Trophoblast cell (in vitro differentiated cells and primary cell): ENCODE data around the gene PHF14.
A peak's percentile ranks its signal among the peaks of the same experiment; 100 is the strongest.

Experiments
- DNase-seq, 2 donors: peaks; one replicate each; pipeline ENCODE4 v3.0.0-alpha.2; 2016
- H2AFZ ChIP-seq: 2 replicates; pipeline ENCODE4 v1.6.1; 2013; ENCODE audit warnings: low read length, moderate library complexity, mild to moderate bottlenecking; ENCODE audit not compliant: insufficient read depth, poor library complexity
- H2AK5ac ChIP-seq: 2 replicates; pipeline ENCODE4 v1.6.1; 2013; ENCODE audit warnings: mild to moderate bottlenecking, low read length
- H2BK120ac ChIP-seq: 2 replicates; pipeline ENCODE4 v1.6.1; 2013; ENCODE audit warnings: low read length, mild to moderate bottlenecking, moderate library complexity; ENCODE audit not compliant: insufficient read depth, poor library complexity
- H2BK12ac ChIP-seq: 2 replicates; pipeline ENCODE4 v1.6.1; 2013; ENCODE audit warnings: mild to moderate bottlenecking, low read length, moderate library complexity
- H2BK5ac ChIP-seq: 2 replicates; pipeline ENCODE4 v1.6.1; 2013; ENCODE audit warnings: low read length, low read depth, moderate library complexity, mild to moderate bottlenecking; ENCODE audit not compliant: poor library complexity
- H3K14ac ChIP-seq: 2 replicates; pipeline ENCODE4 v1.6.1; 2013; ENCODE audit warnings: mild to moderate bottlenecking, low read length
- H3K18ac ChIP-seq: 2 replicates; pipeline ENCODE4 v1.6.1; 2013; ENCODE audit warnings: mild to moderate bottlenecking, low read length
- H3K23ac ChIP-seq: 2 replicates; pipeline ENCODE4 v1.6.1; 2013; ENCODE audit warnings: low read length
- H3K27ac ChIP-seq: 2 replicates; pipeline ENCODE4 v1.5.1; 2013; ENCODE audit warnings: low read depth, mild to moderate bottlenecking, inconsistent platforms, low read length, moderate library complexity
- H3K27me3 ChIP-seq: 2 replicates; pipeline ENCODE4 v1.6.1; 2013; ENCODE audit warnings: inconsistent platforms, mild to moderate bottlenecking, low read length, moderate library complexity; ENCODE audit not compliant: insufficient read depth
- H3K36me3 ChIP-seq, 2 experiments: 1 replicate in 1 of 2; 2 replicates in 1 of 2; pipeline ENCODE4 v1.6.1; 2013; ENCODE audit warnings: low read length in 2 of 2, mild to moderate bottlenecking in 2 of 2, moderate library complexity in 1 of 2; ENCODE audit not compliant: insufficient read depth in 2 of 2, control insufficient read depth in 1 of 2
- H3K4ac ChIP-seq: 2 replicates; pipeline ENCODE4 v1.6.1; 2013; ENCODE audit warnings: low read depth, mild to moderate bottlenecking, low read length, moderate library complexity
- H3K4me1 ChIP-seq, 2 experiments: 1 replicate in 1 of 2; 2 replicates in 1 of 2; pipeline ENCODE4 v1.6.1; 2013; ENCODE audit warnings: low read length in 2 of 2, mild to moderate bottlenecking in 2 of 2, moderate library complexity in 1 of 2; ENCODE audit not compliant: insufficient read depth in 2 of 2, control insufficient read depth in 1 of 2
- H3K4me2 ChIP-seq: 2 replicates; pipeline ENCODE4 v1.6.1; 2013; ENCODE audit warnings: inconsistent platforms, mild to moderate bottlenecking, low read length, moderate library complexity
- H3K4me3 ChIP-seq: 2 replicates; pipeline ENCODE4 v1.5.1; 2013; ENCODE audit warnings: mild to moderate bottlenecking, low read depth, low read length, inconsistent platforms
- H3K79me1 ChIP-seq: one replicate; pipeline ENCODE4 v1.6.1; 2013; ENCODE audit warnings: low read length
- H3K79me2 ChIP-seq: 2 replicates; pipeline ENCODE4 v1.6.1; 2013; ENCODE audit warnings: low read length, mild to moderate bottlenecking; ENCODE audit not compliant: control insufficient read depth, insufficient read depth, poor library complexity
- H3K9ac ChIP-seq: 2 replicates; pipeline ENCODE4 v1.6.1; 2013; ENCODE audit warnings: mild to moderate bottlenecking, low read length
- H3K9me3 ChIP-seq: 2 replicates; pipeline ENCODE4 v1.6.1; 2013; ENCODE audit warnings: low read depth, mild to moderate bottlenecking, control low read depth, inconsistent platforms, low read length; ENCODE audit not compliant: insufficient read depth
- H4K12ac ChIP-seq: 2 replicates; pipeline ENCODE4 v1.6.1; 2013; ENCODE audit warnings: low read depth, mild to moderate bottlenecking, low read length, moderate library complexity
- H4K8ac ChIP-seq: 2 replicates; pipeline ENCODE4 v1.6.1; 2013; ENCODE audit warnings: low read depth, mild to moderate bottlenecking, low read length, moderate library complexity
- H4K91ac ChIP-seq: one replicate; pipeline ENCODE4 v1.6.1; 2013; ENCODE audit warnings: low read depth, mild to moderate bottlenecking, low read length, moderate library complexity
- WGBS: extraction: QIAGEN DNeasy Blood & Tissue Kit; methylation state at CpG from one replicate; pipeline ENCODE4 v1.1.7; 2013; ENCODE audit warnings: missing lambda C conversion rate; ENCODE audit not compliant: insufficient read length, insufficient coverage; ENCODE audit errors: extremely low coverage; 5-methylcytosine and 5-hydroxymethylcytosine counted together

The PHF14 gene

DNA sequence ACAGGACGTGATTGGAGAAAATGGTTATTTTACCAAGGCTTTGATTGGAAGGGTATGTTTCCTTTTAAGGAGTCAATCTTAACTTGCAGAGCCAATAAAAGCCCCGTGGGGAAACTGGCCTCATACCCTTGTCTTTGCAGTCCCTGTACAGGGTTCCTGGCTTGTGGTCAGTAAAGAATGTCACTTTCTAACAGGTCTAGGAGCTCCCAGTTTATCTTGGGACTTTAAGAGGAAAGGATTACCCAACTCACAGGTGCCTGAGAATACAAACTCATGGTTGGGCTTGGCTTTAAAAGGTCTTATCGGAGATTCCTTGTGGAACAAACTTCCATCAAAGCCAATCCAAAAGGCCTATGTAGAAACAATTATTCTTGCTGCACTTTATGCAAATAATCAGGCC is 221.8 kb downstream of the PHF14 start:
- Histone ChIP-seq H4K12ac (no peak overlapping the region), H3K79me2 (no peaks in the 10 kb centered on the region), H3K9me3 (no peaks in the 10 kb centered on the region), H2BK12ac (no peak overlapping the region), H3K27me3 (no peaks in the 10 kb centered on the region), H3K27ac (no peak overlapping the region), H3K14ac (no peak overlapping the region), H4K8ac (no peak overlapping the region), H3K4me2 (no peak overlapping the region), H2AK5ac (no peak overlapping the region), H2BK5ac (no peak overlapping the region), H3K4me3 (no peak overlapping the region), H3K18ac (no peak overlapping the region), H3K79me1 (peaks cover 9% of the 10 kb centered on the region), H3K23ac (no peak overlapping the region), H4K91ac (no peak overlapping the region), H2AFZ (no peak overlapping the region), H3K36me3 (no peaks in the 10 kb centered on the region), H3K4ac (no peak overlapping the region), H3K4me1 (peaks cover 6 to 13% of the 10 kb centered on the region in 2 experiments), H3K9ac (no peak overlapping the region), H2BK120ac (no peak overlapping the region)
- no CpG with 5 or more reads among the region's 3 CpGs for WGBS
- no peak for DNase-seq

DNA sequence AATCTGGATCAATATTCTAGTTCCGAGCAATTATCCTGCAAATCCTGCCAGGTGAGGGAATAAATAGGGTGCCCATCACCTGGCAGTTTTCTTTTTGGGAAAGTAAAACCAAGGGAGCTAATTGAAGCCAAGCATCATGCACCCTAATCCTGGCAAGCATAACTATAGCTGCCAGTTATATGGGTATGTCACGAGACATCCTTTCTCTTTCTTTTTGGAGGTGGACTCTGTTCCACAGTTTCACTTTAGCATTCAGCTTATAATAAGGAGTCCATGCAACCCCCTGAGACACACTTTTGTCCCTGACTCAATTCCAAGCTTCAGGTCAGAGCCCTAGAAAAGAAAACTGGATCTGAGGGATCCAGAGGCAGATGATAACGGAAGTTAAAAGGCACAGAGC is 222.5 kb downstream of the PHF14 start:
- Histone ChIP-seq H2BK12ac (no peak overlapping the region), H3K27ac (no peak overlapping the region), H3K4ac (no peak overlapping the region), H3K23ac (no peak overlapping the region), H3K9ac (no peak overlapping the region), H2BK120ac (peak overlapping the region; percentile 37), H3K4me1 (peaks cover 6 to 13% of the 10 kb centered on the region in 2 experiments), H2AK5ac (no peak overlapping the region), H3K18ac (no peak overlapping the region), H4K91ac (peak overlapping the region; percentile 38), H3K27me3 (no peaks in the 10 kb centered on the region), H4K8ac (no peak overlapping the region), H2AFZ (no peak overlapping the region), H3K9me3 (no peaks in the 10 kb centered on the region), H3K79me2 (no peaks in the 10 kb centered on the region), H4K12ac (no peak overlapping the region), H3K14ac (no peak overlapping the region), H3K4me2 (no peak overlapping the region), H3K36me3 (no peaks in the 10 kb centered on the region), H3K4me3 (no peak overlapping the region), H2BK5ac (no peak overlapping the region), H3K79me1 (peaks cover 9% of the 10 kb centered on the region)
- no peak for DNase-seq
- WGBS: no CpG with 5 or more reads among the region's 3 CpGs

DNA sequence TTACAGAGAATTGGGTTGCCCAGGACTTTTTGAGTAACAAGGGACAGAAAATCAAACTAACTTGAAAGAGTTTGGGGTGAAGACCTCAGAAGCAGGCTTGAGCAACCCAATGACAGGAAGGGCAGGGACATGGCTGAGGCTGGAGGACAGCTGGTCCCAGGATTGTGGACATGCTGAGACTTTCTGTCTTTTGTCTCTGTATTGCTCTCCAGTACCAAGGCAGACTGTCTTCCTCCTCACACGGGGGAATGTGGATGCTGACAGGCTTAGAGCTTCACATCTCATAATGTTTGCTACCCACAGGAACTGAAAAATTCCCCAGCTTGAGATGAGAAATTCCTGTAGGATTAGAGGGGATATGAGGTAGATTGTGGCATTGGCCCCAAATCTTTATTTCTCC is 229.6 kb downstream of the PHF14 start:
- H3K23ac ChIP-seq: no peak overlapping the region
- H3K36me3 ChIP-seq: no peaks in the 10 kb centered on the region
- no peak for DNase-seq
- WGBS: no CpG with 5 or more reads among the region's 1 CpG
- H3K4me1 ChIP-seq: no peaks in the 10 kb centered on the region
- H4K8ac ChIP-seq: peak overlapping the region; percentile 39
- H2BK12ac ChIP-seq: no peak overlapping the region
- H3K27me3 ChIP-seq: no peaks in the 10 kb centered on the region
- peaks cover 1% of the 10 kb centered on the region for H3K79me1 ChIP-seq
- H3K9ac ChIP-seq: no peak overlapping the region
- no peak overlapping the region for H3K4me2 ChIP-seq
- no peak overlapping the region for H2BK5ac ChIP-seq
- H2AK5ac ChIP-seq: no peak overlapping the region
- H3K14ac ChIP-seq: no peak overlapping the region
- no peak overlapping the region for H2BK120ac ChIP-seq
- H3K4ac ChIP-seq: no peak overlapping the region
- no peak overlapping the region for H3K4me3 ChIP-seq
- H3K79me2 ChIP-seq: no peaks in the 10 kb centered on the region
- H3K18ac ChIP-seq: no peak overlapping the region
- no peak overlapping the region for H2AFZ ChIP-seq
- H4K12ac ChIP-seq: no peak overlapping the region
- no peak overlapping the region for H3K27ac ChIP-seq
- no peak overlapping the region for H4K91ac ChIP-seq
- H3K9me3 ChIP-seq: no peaks in the 10 kb centered on the region

DNA sequence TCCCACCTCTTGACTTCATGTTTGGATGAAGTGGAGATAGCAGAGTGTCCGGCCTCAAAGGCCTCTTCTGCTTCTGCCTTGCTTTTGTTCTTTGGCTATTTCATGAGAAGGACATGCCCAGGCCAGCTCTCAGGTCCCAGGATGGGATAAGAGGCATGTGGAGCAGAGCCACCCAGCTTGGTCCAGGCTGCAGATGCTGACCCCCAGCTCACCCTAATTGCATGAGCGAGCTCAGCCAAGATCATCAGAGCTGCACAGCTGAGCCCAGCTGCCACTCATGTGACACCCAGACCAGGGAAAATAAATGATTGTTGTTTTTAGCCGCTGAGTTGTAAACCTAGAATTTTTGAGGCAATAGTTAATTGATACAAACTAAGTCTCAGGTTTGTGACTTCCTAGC is 230.0 kb downstream of the PHF14 start:
- H2BK12ac ChIP-seq: no peak overlapping the region
- no peak overlapping the region for H4K8ac ChIP-seq
- H2AFZ ChIP-seq: no peak overlapping the region
- H2AK5ac ChIP-seq: no peak overlapping the region
- H2BK5ac ChIP-seq: no peak overlapping the region
- no peak overlapping the region for H3K4ac ChIP-seq
- WGBS: no CpG with 5 or more reads among the region's 3 CpGs
- no peak overlapping the region for H4K12ac ChIP-seq
- H3K36me3 ChIP-seq: no peaks in the 10 kb centered on the region
- H3K79me1 ChIP-seq: no peaks in the 10 kb centered on the region
- no peak overlapping the region for H2BK120ac ChIP-seq
- H3K79me2 ChIP-seq: no peaks in the 10 kb centered on the region
- no peaks in the 10 kb centered on the region for H3K27me3 ChIP-seq
- no peak for DNase-seq
- H3K27ac ChIP-seq: no peak overlapping the region
- H3K14ac ChIP-seq: no peak overlapping the region
- no peak overlapping the region for H3K4me3 ChIP-seq
- H3K9ac ChIP-seq: no peak overlapping the region
- H3K18ac ChIP-seq: no peak overlapping the region
- no peaks in the 10 kb centered on the region for H3K9me3 ChIP-seq
- H4K91ac ChIP-seq: no peak overlapping the region
- H3K4me1 ChIP-seq: no peaks in the 10 kb centered on the region
- no peak overlapping the region for H3K23ac ChIP-seq
- H3K4me2 ChIP-seq: no peak overlapping the region
